Kidney glomerular epithelial cell (primary cell): ENCODE data around the gene KIRREL3.

Source experiments
- DNase-seq: peaks from one replicate; lab custom pipeline; 2025; lab: John Stamatoyannopoulos, UW

The KIRREL3 gene

GRCh38 chr11:126575849-126576248 is 424.7 kb downstream of the KIRREL3 start:
- no peak for DNase-seq

DNA sequence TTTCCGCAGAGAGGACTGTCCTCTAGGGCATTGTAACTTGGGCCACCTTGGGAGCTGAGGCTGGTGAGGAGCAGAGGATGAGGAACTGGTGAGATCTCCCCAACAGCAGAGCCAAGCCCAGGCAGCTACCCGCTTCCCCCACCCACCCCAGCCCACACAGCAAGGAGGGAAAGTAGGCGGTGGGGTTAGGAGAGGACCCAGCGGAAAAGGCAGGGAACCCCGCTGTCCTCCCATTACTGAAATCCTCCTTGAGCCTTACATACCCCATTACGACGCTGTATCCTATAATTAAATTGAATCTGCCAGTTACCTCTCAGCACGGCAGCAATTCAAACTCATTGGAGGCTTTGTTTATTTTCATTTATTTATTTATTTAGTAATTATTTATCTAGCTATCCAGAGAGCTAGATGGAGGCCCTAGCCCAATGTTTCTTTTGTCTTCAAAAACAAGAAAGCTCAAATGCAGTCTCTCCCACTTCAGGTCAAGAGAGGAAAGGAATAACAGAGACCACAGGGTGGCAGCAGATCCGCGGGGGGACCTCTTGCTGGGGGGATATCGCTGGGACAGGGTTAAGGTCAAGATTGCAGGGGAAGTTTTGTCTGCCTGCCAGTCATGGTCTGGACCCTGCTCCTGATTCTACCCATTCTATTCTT is 427.1 kb downstream of the KIRREL3 start:
- DNase-seq: no peak

DNA sequence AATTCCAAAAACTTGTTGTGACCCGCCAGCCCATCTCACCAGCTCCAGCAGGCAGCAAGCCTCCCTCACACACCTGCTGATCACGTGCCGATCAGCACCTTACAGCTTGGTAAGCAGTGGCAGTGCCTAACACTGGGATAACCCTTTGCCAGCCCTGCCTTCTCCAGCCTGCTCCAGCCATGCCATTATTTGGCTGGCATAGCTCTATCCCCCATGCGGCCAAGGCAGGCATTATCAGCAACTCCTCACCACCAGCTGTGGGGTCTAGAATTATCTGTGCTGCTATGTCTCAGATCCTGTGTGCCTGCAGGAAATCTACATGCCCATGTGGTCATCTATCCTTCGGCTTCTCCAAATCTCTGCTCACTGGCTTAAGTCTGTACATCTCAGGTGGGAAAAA is 430.1 kb downstream of the KIRREL3 start:
- no peak for DNase-seq

DNA sequence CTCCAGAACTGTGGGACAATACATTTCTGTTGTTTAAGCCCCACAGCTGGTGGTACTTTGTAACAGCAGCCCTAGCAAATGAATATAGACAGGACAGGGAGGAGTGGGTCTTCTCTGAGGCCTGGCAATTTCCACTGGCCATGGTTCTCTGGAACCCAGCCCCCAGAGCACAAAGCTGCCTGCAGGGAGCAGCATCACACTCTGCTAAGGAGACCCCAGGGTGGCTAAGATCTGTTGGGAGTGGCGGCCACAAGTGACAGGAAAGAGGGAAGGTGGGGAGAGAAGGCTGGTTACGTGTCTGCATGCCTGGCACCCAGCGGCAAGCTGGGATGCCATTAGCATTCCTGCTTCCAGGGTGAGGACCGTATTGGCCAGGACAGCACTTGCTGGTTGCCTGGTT is 433.2 kb downstream of the KIRREL3 start:
- DNase-seq: no peak

GRCh38 chr11:126564566-126564965 is 436.0 kb downstream of the KIRREL3 start:
- no peak for DNase-seq

GRCh38 chr11:126561327-126561893 is 439.2 kb downstream of the KIRREL3 start:
- DNase-seq: peak; percentile 49

DNA sequence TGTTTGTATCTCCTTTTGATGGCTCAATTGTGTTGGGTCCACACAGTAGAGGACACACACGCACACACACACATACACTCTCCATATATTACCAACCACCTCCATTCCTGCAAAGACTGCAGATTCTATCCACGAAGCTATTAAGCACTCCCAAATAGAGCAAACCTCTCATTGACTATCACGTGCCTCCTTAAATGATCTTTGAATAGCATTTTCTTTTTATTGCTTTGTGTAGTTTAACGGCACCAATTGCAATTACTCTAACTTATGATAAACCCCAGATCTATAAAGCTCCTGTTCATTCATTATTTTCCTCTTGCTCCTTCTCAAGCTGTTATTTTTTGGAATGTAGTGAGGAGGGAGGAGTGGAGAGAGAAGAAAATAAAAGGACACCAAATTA is 440.3 kb downstream of the KIRREL3 start:
- DNase-seq: no peak

DNA sequence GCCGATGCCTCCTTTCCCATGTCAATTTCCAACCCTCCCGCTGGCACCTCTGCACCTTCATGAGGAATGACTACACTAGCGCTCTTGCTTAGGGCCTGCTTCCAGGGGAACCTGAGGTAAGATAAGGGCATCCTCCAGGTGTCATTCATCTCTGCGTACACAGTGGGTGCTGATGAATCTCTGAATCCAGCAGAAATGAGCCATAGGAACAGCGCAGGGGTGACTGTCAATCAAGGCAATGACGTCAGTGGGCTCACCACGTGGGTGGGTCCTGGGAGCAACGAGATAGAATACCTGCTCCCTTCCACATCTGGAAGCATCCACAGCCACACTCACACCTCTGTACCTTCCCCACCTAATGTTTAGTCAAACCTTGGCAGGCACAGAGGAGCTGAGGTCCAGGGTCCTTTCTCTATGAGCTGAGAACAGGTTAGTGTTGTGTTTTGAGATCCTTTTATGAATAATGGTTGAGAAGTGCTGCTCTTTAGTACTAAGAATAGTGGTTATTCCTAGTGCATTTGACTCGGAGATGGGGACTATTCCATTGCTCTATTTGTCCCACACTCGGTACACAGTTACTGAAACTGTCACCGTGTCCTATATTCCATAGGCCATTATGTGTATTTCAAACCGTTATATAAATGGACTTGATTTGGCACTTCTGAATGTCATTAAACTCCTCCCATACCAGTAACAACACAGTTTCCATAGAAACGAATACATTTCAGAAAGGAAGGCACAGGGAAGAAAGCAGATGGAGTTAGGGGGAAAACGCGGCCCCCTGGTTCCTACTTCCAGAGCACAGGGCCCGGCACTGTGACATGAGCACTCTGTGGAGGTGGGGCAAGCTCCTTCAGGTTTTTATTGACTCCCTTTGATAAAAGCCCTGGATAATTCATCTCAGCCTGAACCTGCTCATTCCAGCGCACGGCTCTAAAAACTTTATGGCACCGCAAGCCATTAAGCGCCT is 451.7 kb downstream of the KIRREL3 start:
- DNase-seq: no peak

GRCh38 chr11:126547691-126548090 is 452.9 kb downstream of the KIRREL3 start:
- DNase-seq: no peak

DNA sequence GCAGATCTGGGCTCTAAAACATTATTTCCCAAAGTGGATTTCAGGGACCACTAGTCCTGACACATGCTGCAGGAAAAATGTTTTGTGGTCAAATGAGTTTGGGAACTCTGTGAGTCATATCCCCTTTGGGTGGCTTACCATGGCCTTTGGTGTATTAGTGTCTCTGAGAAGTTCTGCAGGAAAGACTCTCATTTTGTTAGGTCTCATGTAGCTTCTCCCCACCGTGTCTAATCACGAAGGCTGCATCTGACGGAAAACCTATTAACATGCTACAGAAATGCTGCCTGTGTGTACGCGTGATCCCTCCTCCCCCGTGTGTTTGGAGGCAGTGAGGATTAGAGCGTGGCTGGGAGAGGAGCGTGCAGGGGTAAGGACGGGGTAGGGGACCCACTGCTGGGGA is 453.4 kb downstream of the KIRREL3 start:
- DNase-seq: peak; percentile 4

GRCh38 chr11:126546694-126547093 is 453.9 kb downstream of the KIRREL3 start:
- DNase-seq: no peak

DNA sequence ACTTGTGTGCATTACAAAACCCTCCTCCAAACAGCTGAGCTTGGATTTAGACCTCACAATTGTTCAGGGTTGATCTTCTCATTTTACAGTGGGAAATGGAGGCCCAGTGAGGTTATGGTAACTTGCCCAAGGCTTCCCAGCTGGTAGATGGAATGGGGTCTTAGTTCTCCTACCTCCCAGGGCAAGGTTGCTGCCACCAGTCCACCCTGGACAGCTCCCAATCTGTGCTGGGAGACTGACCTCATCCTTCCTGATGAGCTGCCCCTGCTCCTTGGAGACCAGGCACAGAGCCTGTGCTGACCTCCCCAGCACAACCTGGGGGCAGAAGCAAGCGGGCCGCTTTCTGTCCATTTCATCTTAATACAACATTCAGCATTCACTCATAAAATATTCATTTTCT is 454.4 kb downstream of the KIRREL3 start:
- no peak for DNase-seq

DNA sequence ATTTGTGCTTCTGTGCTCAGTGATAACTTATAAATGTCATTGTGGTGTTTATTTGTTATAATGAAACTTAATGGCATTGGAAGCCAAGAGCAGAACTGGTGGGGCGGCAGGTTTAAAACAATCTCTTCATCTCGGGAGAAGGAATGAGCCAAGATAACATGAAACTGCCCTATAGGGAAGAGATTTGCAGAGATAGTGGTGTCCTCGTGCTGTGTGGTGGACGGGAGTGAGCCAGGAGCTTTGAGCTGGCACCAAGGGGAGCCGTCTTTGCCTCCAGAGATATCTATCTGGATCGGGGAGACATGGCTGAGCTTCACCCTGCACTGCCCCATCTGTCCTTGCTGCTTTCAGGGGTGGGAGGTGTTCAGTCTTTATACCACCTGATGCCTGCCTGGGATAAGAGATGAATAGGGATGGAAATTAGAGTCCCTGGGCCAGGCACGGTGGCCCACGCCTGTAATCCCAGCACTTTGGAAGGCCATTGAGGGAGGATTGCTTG is 455.5 kb downstream of the KIRREL3 start:
- DNase-seq: no peak

DNA sequence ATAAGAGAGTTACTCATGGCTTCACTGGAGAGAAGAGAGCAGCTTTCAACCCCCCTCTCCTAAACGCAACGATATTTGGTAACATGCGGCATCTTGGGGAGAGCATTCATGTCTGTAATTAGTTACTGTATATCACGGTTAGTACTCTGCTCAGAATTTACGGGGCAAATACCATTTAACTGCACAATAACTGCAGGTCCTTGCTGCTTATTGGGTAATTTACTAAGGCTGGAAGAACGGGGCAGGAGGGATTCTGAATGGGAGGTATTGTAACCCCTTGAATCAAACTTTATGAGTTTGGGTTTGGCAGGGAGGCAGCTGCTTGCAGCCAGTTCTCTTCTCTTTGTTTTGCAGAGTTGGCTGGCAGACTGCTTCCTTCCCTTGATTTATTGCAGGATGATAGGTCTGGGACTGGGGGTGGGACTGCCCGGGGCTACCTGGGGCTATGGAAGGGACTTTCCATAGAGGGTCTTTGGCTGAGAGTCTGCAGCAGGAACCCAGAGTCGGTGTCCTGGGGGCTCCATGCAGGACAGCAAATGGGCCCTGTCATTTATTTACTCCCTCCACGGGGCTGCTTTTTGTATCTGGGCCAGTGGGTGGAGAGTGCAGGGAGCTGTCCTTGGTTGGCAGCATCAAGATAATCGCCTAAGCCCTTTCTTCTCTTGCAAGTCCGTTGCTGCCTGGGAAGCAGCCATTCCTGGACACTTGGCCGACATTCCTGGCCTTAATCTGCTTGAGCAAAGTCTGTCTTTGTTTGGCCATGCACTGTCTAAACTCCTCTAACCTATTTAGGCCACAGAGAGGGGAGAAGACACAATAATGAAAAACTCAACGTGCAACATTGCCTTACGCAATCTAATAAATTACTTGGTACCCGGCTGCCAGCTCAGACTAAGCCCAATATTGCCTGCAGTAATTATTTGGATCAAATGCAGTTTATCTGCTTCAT is 456.2 kb downstream of the KIRREL3 start:
- no peak for DNase-seq

DNA sequence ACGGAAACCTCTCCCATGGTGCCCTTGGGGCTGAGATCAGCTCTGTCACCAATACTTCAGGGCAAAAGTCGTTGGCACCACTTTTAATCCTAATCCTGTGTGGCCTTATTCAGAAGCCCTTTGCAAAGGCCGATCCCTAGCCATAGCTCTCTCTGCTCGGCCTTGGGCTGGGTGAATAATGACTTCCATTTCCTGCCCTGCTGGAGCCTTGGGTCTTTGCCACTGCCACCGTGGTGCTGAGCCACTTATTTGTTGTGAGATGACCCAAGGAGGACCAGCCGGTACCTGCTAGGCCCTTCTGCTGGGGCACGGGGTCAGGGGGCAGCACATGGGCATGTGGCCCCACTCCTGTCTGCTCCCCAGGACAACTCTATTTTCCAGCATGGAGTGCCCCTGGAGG is 456.9 kb downstream of the KIRREL3 start:
- DNase-seq: no peak

DNA sequence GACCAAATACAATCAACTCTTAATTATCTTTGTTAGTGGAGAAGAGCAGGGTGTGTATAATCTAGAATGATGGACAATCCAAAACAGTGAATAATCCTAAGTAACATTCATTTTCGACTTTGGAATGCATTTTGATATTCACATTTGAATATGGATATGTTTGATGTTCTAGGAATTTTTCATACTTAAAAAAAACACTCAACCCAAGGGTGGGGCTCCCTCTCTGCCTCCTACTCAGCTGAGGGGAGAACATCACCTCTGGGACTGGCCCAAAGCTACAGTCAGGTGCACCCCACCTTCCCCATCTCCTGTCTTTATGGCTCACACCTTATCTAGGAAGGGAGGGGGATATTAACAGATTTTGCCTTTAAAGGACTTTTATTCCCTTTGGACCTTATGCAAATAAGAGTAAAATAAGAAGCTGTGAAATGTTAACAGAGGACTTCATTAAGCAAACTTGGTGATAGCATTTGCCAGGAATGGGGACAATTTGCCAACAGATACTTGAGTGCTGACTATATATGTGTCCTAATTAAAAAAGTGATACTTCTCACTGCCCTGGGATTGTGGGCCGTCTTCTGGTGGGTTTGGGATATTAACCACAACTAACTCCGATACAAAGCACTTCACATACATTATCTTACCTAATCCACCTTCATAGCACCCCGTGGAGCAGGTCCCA is 458.1 kb downstream of the KIRREL3 start:
- DNase-seq: no peak

GRCh38 chr11:126538071-126538470 is 462.5 kb downstream of the KIRREL3 start:
- no peak for DNase-seq

GRCh38 chr11:126537492-126537891 is 463.1 kb downstream of the KIRREL3 start:
- DNase-seq: no peak

DNA sequence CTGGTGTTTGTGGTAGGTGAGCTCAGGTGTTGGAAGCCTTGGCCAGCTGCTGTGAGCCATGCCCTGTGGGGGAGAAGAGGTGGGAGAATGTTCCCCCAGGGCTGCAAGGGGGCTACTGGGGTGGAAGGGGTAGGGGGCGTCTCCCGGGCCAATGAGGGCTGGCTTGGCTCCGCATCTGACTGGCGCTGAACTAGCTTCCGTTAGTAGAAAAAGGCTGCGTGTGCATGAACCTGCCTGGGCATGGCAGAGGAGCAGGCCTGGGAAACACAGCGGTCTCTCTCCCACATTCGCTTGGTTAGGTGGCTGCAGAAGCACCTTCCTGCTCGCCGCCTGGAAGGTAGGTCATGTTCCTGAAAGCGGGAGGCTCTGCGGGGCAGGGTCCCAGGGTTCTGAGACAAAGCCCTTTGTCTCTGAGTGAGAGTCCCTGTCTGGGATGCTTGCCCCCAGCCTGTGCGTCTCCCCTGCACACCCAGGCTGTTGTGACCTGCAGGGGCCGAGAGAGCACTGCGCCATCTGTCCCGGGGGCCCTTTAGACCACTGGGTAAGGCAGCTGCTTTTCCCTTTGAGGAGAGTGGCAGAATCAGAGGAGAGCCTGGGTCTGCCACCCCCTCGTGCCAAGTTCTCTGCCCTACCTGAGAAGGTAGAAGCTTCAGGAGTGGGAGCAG is 466.3 kb downstream of the KIRREL3 start:
- DNase-seq: no peak

DNA sequence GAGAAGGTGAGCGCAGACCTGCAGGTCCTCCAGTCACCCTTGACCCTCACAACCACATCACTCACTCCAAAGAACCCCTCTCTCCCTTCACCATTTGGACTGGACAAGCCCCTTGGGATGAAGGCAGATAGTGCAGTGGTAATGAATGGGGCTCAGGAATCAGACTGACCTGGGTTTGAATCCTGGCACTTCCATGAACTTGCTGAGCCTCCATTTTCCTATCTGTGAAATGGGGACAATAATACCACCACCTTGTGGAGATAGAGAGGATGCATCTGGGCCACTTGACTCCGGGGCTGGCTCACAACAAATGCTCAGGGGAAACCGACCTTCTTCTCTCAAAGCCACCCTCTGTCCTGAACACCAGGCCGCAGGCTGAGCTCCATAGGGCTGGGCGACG is 467.0 kb downstream of the KIRREL3 start:
- no peak for DNase-seq

DNA sequence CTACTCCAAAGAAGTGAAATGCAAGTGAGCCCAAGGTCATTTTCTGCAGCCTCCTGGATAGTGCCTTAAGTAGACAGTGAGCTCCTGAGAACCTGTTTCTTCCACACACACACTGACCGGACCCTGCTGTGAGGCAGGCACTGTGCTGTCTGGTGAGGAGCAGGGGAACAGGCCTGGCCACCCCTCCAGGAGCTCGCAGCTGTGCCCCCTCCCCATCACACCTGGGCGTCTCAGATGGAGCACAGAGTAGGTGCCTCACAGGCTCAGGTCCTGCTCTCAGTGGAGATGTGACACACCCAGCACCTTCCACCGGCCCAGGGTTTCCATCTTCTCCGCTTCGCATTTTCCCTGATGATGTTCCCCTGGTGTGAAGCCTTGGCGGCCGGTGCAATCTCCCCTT is 470.2 kb downstream of the KIRREL3 start:
- no peak for DNase-seq
